Measurements from ENCODE around the gene ANXA3.
"Not testable (repeated sequence)": the region's sequence is repeated elsewhere in the genome, so short reads cannot be mapped to it uniquely, and the experiment has no call there.

ANXA3 gene

DNA sequence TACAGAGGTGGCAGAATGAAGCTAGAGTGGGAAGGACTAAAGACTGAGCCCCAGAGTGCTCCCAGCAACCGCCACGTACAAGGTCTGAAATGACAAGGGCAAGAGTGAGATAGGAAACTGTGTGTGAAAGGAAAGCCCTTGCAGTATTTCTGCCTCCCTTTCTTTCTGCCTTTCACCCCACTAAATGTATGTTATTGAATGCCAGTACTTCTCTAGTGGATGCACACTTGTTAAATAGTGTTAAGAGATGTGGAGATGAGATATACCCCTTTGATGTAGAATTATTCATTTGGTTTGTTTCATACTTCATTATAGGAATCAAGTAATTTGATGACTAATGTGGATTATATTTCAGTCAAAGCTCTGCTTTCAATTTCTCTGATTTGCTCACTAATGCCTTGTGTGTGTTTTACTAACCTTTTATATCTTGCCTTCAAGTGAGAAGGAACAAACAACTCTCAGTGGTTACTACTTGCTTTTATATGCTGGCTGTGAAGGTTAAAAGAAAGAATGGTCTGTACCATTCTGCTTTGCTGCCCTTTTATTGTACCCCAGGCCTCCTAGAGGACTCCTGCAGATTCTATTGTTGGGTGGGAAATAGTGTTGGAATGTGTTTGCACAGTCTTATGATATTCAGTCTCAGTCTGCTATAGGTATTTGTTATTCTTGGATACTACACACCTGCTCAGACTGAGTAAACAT is 8.0 kb upstream of the ANXA3 start:
- no peak for FAIRE-seq

DNA sequence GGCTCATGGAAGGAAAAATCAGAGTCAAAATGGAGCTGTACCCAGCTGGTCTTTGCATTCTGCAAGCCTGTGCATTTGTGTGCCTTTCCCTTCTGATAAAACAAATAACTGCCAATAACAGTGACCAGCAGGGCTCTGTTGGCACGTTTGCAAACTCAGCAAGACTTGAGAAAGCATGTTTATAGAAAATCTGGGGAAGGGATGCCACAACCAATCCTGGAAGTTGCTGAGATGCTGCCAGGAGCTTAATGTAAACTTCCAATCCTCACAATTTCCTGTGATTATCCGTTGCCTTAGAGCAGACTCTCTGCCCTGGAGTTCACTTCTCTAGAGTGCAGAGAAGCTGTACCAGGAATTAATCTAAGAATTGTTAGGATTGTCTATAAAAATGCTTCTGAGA is 6.9 kb upstream of the ANXA3 start:
- FAIRE-seq, result no peak

DNA sequence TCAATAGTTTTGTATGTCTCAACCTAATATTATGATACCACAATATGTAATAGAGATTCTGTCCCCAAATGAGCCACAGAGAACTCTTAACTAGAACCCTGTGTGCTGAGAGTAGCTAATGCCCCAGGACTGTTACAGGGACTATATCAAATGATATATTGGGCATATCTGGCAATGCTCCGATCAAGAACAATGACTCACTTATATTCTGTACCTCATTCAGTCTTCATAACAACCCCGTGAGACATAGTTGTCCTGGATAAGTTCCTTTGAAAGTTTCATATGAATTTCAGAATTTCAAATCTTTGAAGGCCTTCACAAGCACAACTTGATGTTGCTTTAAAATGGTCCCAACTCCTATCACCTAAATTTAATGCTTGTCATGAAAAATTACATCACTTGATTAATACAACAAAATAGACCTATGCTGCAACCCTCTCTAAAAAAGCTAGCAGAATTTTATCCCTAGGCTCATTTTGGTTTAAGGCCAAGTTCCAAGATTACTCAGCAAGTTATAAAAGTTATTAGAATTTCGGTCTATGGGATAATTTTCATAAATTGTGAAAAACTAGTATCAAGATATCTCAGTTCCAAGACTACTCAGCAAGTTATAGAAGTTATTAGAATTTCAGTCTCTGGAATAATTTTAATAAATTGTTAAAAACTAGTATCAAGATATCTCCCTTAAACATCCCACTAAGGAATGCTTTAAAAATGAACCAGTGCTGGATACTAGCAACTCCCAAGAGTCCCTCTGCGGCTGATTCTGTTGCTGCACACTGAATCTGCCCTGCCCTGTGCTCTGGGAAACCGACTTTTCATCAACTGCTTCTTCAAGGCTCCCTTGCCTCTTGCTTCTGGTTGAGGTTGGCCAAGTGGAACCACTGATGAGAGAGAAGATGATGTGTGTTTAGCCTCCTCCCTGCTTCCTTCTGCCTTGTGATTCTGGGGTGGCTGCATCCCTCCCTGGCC is 6.0 kb upstream of the ANXA3 start:
- FAIRE-seq, result no peak

GRCh38 chr4:78547899-78548298 is 3.7 kb upstream of the ANXA3 start:
- FAIRE-seq, result not testable (repeated sequence)

DNA sequence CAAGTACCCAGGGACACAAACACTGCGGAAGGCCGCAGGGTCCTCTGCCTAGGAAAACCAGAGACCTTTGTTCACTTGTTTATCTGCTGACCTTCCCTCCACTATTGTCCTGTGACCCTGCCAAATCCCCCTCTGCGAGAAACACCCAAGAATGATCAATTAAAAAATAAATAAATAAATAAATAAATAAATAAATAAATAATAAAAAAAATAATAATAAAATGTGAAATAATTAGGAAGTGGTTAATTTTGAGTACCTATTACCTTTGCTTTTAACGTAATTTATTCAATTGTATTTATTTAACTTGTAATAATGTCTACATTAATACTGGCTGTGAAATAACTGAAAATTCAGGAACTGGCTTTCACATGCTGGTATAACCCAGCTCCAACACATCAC is 2.7 kb upstream of the ANXA3 start:
- FAIRE-seq, result not testable (repeated sequence)

GRCh38 chr4:78552389-78553042 is 946 bp downstream of the ANXA3 start:
- no peak for FAIRE-seq

DNA sequence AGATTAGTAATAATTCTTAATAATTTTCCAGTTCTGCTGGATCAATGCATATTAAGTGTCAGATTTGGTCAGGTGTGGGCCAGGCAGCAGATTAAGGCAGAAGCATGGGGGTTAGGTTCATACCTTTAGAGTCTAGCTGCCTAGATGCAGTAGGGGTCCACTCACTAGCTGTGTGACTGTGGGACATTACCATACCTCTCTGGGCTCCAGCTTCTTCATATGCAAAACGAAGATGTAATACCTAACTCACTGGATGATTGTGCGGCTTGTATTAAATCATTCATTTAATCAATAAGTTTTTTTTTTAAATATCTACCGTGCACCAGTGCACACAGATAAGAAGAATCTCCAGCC is 1.4 kb downstream of the ANXA3 start:
- FAIRE-seq, result no peak

DNA sequence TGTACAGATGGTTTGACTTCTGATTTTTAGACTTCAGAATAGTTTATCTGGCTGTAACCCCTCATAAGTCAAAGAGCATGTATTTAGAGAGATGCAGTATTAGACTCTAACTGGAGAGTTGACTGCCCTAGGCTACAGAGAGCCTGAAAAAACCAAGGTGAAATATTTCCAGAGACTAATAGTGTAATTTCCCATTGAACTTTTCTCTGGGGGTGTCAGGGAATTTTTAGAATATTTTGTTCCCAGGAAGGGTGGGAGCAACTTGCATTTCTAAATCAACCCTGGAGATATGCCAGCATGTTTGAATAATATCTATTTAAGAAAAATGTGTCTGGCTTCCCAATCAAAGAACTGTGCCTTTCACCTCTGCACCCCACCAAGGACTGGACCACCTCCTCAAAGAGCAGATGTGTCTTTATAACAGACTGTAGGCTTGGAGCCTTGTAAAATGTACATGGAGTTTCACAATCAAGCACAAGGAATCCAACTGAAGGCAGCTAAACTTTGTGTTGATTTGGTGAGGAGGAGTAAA is 2.0 kb downstream of the ANXA3 start:
- no peak for FAIRE-seq

- FAIRE-seq, result no peak
Observed at GRCh38 chr4:78556665-78557064, 5.1 kb downstream of the ANXA3 start.

GRCh38 chr4:78557841-78558240 is 6.3 kb downstream of the ANXA3 start:
- no peak for FAIRE-seq

- no peak for FAIRE-seq
Observed at GRCh38 chr4:78558410-78558809, 6.8 kb downstream of the ANXA3 start.

GRCh38 chr4:78560296-78560963 is 8.9 kb downstream of the ANXA3 start:
- FAIRE-seq, result no peak

- FAIRE-seq, result no peak
Observed at GRCh38 chr4:78561677-78562076, 10.1 kb downstream of the ANXA3 start.

DNA sequence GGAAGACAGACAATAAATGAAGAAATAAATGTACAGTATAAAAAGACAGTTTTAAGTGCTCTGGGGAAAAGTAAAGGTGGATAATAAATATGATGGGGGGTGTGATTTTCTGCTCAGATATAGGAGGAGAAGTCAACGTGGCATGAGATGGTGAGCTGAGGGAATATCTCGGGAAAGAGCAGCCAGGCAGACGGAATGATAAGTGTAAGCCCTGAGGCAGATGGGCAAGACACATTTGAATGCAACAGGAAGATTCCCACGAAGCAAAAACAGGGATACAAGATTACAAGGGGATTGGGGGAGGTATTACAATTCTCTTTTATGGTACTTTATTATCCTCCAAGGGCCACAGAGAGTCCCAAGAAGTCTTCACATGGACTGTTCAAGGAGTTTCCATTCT is 11.1 kb downstream of the ANXA3 start:
- no peak for FAIRE-seq

GRCh38 chr4:78565971-78566372 is 14.4 kb downstream of the ANXA3 start:
- no peak for FAIRE-seq

- no peak for FAIRE-seq
Observed at GRCh38 chr4:78566834-78567499, 15.4 kb downstream of the ANXA3 start.

- no peak for FAIRE-seq
Observed at GRCh38 chr4:78567500-78568060, 16.0 kb downstream of the ANXA3 start.

- FAIRE-seq, result no peak
Observed at GRCh38 chr4:78568640-78569305, 17.2 kb downstream of the ANXA3 start.

GRCh38 chr4:78569306-78569821 is 17.8 kb downstream of the ANXA3 start:
- FAIRE-seq, result no peak

GRCh38 chr4:78570117-78570516 is 18.5 kb downstream of the ANXA3 start:
- no peak for FAIRE-seq

DNA sequence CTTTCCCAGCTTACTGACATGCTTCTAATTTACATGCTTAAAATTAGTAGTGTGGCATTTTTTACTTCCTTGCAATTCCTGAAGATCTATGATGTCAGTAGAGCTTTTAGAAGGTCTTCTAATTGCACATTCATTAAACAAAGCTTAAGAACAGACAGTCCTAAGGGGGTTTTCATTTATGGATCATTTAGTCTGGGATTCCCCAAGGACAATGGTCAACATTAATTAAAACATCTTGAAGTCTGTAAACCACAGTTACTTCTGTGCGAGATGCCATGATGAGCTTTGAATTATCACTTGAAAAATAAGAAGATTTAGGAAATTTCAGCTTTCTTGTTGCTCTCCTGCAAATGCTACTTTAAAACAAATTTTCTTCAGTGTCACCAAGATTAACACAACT is 20.2 kb downstream of the ANXA3 start:
- no peak for FAIRE-seq
